Fibroblast of skin of scalp (primary cell): ENCODE data around the gene KIF7. TPM values are rescaled to one million over a fixed set of nuclear protein-coding genes. Genes with fewer than 3 reads are reported as not detected.
"Not testable (repeated sequence)": the region's sequence is repeated elsewhere in the genome, so short reads cannot be mapped to it uniquely, and the experiment has no call there.

Experiments
- DNase-seq: peaks from one replicate; pipeline ENCODE4 v3.0.0-alpha.2; 2013
- polyA plus RNA-seq, 2 experiments: library from polyadenylated mRNA; unstranded; fragments of 120-200 nt; gene quantifications; one replicate each; pipeline ENCODE4 v1.2.1, GENCODE V29; 2013; ENCODE audit not compliant: insufficient read length in 2 of 2

The KIF7 gene, protein sequence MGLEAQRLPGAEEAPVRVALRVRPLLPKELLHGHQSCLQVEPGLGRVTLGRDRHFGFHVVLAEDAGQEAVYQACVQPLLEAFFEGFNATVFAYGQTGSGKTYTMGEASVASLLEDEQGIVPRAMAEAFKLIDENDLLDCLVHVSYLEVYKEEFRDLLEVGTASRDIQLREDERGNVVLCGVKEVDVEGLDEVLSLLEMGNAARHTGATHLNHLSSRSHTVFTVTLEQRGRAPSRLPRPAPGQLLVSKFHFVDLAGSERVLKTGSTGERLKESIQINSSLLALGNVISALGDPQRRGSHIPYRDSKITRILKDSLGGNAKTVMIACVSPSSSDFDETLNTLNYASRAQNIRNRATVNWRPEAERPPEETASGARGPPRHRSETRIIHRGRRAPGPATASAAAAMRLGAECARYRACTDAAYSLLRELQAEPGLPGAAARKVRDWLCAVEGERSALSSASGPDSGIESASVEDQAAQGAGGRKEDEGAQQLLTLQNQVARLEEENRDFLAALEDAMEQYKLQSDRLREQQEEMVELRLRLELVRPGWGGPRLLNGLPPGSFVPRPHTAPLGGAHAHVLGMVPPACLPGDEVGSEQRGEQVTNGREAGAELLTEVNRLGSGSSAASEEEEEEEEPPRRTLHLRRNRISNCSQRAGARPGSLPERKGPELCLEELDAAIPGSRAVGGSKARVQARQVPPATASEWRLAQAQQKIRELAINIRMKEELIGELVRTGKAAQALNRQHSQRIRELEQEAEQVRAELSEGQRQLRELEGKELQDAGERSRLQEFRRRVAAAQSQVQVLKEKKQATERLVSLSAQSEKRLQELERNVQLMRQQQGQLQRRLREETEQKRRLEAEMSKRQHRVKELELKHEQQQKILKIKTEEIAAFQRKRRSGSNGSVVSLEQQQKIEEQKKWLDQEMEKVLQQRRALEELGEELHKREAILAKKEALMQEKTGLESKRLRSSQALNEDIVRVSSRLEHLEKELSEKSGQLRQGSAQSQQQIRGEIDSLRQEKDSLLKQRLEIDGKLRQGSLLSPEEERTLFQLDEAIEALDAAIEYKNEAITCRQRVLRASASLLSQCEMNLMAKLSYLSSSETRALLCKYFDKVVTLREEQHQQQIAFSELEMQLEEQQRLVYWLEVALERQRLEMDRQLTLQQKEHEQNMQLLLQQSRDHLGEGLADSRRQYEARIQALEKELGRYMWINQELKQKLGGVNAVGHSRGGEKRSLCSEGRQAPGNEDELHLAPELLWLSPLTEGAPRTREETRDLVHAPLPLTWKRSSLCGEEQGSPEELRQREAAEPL (N-terminal part only)
- polyA plus RNA-seq (2013, experiment 1 of 2; ENCODE audit: insufficient read length): 13.2 TPM
- 11.4 TPM for polyA plus RNA-seq (2013, experiment 2 of 2; ENCODE audit: insufficient read length)

DNA sequence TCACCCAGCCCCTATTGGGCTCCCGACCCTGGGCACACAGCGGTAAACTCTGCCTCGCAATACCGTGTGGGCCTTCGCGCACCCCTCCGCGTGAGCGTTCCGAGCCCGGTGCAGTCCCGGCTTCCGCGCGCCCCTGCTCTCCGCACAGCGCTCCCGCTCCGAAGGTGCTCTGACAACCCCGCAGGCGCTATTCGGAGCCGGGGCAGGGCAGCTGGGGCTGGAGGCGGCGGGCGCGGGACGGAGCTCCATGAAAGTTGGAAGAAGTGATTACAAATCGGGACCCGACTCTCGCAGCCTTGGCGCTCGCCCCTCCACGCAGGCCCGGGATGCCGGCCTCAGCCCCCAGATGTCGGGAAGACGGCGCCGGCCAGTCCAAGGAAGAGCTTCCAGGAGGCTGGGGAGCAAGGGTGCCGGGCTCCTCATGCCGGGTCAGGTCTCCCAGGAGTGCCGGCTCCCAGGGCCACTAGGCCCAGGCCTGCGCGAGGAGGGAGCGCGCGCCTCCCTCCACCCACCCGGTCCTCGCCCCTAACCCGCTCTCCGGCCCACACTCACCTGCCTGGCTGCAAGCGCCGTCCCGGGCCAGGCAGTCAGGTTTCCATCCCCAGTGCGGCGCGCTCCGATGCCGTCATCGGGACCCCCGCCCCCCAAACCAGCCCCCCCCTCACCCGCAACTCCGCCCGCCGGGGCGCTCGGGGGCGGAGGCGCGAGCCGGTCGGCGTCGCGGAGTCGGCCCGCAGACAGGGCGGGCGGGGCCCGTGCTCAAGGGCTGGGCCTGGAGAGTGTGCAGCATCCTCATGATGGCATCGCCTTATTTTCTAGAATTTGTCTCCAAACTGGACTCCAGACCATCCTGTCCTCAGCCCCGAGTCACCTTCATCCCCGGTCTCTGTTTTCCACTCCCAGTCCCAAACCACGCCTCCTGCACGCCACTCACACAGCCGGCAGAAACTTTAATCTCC lies at the start of gene KIF7:
KIF7 (minus strand) TSS at position 621 of the 959 bp plus-strand sequence. CDS start 2,537 bp downstream, outside the sequence.
- peak; percentile 68 for DNase-seq

DNA sequence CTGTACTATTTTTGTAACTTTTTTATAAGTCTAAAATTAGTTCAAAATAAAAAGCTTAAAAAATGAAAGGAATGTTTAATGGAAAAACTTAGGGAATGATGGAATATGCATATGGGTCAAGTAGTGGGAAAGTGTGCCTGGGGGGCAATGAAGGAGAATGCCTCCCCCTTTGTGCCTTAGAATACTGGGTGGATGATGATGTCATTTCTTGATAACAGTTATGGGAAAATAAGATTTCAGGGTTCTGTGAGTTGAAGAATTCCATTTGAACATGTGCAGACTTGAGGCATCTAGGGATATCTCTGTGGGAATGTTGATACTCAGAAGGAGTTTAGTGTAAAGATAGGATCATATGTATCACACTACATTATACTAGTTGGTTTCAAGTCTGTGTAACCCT lies 49.1 kb upstream of the KIF7 start:
- DNase-seq: peak; percentile 50

DNA sequence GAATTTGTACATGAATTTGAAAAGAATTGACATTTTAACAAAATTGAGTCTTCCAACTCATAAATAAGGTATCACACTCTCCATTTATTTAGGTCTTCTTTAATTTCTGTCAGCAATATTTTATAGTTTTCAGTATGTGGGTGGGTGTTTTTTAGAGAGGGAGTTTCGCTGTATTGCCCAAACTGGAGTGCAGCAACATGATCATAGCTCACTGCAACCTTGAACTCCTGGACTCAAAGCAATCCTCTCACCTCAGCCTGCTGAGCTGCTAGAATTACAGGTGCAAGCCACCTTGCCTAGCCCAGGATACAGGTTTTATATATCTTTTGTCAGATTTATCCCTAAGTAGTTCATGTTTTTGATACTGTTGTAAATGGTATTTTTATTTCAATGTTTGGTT lies 39.9 kb upstream of the KIF7 start:
- DNase-seq: no peak

DNA sequence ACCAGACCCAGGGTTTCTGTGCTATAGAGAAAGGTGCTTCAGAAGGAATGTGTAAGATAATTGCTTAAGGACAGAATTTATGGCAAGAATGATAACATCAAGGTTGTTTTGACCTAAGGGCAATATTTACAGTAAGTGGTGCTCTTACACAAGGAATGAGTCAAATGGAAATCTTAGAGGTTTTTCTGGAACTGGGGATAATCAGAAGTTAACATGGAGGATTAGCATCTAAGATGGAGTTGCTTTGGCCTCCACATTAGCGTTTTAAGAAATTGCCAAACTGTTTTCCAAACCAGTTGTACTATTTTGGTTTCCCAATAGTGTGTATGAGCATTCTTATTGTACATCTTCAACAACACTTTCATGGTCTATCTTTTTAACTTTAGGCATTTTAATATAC lies 38.4 kb upstream of the KIF7 start:
- DNase-seq: no peak

DNA sequence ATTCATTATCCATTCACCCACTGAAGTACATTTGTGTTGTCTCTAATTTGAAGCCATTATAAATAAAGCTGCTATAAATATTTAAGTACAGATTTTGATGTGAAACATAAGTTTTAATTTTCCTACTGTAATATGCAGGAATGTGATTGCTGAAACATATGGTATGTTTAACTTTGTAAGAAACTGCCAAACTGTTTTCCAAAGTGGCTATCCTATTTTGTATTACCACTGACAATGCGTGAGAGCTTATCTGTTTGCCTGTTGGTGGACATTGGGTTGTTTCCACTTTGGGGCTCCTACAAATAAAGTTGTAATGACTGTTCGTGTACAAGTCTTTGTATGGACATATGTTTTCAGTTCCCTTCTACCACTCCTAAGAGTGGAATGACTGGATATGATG lies 37.8 kb upstream of the KIF7 start:
- DNase-seq: no peak

DNA sequence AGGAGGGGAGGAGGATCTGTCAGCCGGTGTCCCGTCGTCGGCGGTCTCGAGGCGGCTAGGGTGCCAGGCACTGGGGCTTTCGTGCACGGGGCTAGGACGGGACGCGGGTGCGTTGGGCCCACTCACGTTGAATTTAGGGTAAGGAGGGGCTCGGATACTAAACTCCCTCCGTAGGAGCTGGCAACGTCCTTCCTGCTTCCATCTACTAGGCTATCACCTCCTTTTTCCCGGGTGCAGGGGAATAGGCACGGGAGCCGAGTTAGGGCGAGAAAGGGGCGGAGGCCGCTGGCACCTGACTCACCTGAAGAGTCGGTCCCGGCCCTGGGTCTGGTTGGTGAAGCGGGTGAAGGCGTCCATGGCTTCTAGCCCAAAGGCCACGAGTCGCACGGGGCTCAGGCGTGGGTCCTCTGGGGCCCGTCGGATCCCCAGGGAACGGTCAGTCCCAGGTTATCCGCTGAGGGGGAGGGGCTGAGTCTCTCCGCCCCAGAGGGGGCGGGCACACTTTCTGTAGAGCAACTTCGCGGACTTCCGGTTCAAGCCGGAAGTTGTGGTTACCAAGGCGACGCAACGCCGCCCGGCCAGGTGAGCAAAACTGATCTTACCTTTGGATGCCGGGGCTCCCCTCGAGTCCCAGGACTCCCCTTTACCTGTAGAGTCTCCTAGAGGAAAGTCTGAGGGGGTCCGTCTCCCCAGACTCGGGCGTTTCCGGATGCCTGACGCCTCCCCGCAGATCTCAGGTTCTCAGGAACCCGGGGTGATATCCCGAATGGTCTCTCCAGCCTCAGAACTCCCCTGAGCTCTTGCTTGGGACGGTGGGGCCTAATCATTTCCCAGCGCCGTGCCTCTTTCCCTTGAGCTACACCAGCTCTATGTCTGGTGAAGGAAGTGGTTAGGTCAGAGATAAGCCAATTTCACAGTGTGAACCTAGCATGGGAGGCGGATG lies 35.3 kb upstream of the KIF7 start, which contains the start of the genes PEX11A and WDR93:
PEX11A (minus strand) TSS at position 479 of the 943 bp plus-strand sequence; CDS start at position 357, 122 bp downstream.
WDR93 (plus strand) TSS at position 536 of the 943 bp plus-strand sequence. CDS start 10,936 bp downstream, outside the sequence.
- peak; percentile 72 for DNase-seq

DNA sequence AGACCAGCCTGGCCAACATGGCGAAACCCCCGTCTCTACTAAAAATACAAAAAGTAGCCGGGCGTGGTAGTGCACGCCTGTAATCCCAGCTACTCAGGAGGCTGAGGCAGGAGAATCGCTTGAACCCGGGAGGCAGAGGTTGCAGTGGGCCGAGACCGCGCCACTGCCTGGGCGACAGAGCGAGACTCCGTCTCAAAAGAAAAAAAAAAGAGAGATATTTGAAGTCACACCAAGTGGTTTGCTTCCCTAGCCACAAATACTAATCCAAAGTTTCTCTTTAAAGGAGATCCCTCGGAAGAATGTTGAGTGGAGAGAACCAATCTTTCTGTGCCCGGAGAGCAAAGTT lies 34.6 kb upstream of the KIF7 start:
- not testable (repeated sequence) for DNase-seq

DNA sequence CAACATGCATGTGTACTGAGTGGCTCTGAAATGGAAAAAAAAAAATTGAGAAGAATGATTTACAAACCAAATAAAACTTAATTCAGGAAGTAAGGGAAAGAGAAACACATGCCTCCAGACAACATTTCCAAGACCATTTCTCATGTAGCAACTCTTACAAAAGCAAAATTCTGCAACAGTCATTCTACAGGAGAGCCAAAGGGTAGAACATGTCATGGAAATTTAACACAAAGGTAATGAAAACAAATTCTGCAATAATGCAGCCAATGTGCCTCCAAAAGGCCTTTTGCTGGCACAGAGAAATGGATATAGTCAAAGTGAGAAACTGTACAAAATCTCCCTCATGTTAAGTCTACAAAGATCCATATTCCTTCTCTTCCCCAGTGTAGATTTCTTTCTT lies 31.3 kb upstream of the KIF7 start:
- DNase-seq: no peak

DNA sequence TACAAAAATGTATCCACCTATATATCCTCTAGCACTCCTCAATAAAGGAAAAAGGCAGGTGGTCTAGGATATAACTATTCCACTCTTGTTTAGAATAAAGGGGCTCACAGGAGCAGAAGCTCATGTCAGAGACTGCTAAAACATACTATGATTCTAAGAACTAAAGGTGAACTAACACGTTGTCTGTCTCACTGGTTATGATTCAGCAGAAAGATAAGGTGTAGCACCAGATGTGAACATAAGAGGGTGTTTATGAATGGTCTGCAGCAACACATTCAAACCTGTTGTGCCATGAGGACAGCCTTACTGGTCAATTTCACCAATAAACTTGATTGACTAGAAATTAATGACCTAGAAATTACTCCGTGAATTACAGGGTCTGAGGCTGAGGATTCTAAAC lies 30.7 kb upstream of the KIF7 start:
- no peak for DNase-seq

DNA sequence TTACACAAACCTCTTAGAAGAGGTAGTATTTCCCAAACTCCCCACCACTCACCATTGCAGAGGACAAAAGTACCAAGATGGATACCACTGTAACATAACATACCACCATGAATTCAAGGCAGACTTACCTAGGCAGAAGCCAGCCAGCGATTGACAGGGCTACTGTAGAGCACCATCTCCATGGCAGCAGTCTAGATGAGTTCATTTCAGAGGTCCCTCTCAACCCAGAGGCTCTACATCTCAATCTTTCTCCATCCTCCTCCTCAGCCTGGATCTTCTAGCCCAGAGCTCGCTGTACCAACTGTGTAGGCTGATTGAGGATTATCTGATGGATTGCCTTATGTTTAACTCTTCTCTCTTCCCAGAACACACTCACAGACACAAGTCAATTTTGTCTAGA lies 25.9 kb upstream of the KIF7 start:
- no peak for DNase-seq

DNA sequence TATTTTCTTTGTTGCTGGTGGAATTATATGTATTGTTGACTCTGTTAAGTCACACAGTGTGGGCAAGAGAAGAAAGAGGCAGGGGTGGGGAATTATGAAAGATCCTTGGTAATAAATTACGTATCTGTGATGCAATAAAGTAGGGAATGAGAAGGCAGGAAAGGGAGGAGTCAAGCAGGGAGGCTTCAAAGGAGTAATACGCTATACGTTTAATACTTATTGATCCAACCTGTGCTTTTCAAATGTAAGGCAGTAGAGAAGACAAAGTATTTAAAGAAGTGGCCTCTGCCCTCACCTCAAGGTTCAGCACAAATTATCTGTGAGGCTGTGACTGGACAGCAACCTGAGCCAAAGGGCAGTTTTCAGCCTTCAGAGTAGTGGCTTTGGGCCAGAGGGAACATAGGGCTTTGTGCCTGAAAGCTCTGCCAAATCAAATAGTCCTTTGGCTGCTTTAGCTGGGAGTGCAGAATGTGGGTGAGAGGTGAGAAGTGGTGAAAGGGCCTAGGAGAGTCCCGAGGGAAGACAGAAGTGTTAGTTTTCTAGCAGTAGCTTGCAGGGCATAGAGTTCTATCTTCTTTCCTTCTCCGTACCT lies 25.1 kb upstream of the KIF7 start:
- DNase-seq: no peak

DNA sequence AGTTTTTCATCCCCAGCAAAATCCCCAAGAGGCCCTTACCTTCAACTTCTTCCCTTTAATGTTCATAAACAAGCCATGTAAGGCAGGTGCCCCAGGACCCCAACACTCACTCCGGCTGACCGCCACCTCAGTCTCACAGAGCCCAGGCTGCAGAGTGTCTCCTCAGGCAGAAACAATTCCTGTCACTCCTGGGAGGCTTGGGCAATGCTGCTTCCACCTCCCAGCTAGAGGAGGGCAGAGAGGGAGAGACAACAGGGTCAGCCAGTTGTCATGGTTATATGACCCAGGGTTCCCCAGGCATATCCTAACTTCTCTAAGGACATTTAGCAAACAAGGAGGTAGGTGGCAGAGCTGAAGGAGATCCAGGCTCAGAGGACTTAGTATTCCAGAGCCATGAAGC lies 23.9 kb upstream of the KIF7 start, which contains the start of gene PLIN1:
PLIN1 (minus strand) TSS at position 156 of the 400 bp plus-strand sequence. CDS start 1,878 bp downstream, outside the sequence.
- no peak for DNase-seq

DNA sequence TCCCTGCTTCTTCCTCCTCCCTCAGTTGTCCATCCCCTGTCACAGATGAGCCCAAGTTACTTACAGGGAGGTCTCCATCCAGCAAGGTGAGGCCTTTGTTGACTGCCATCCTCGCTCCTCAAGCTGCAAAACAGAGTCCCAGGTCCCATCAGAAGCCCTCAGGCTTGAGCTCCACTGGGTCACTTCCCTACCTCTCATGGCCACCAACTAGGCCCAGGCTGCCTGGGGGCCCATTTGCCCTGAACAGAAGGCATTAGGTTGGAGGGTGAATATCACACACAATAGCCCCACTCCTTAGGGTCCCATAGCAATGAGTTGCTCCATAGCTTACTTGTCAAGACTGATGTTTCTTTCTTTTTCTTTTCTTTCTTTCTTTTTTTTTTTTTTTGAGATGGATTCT lies 22.1 kb upstream of the KIF7 start:
- no peak for DNase-seq

DNA sequence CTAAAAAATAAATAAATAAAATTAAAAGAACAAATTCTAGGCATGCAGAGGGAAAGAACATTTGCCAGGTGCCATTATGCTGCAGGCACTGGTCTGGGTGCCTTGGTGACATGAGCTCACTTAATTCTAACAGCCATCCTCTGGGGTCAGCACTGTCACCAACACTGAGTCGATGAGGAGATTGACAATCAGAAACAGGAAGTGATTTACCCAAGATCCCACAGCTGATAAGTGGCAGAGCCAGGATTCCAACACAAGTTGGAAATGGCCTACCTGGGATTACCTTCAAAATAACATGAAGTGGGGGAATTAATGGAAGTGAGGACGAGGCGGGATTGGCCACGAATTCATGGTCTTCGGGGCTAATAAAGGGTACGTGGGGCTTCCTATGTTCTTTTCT lies 20.3 kb upstream of the KIF7 start:
- DNase-seq: no peak

DNA sequence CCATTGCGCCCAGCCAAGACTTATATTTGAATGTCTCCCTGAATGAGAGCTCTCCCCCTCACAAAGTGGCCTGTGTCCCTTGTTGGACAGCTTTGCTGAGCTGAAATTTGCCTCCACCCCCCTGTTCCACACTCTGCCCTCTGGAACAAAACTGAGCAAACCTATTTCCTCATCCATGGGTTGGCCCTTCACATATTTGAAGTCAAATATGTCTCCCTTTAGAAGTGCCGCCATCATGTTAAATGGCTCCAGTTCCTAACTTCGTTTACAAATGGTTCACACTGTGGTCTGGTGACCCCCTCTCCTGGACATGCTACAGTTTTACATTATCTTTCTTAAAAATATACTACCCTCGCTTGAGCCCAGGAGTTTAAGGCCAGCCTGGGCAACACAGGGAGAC lies 19.3 kb upstream of the KIF7 start:
- DNase-seq: no peak

DNA sequence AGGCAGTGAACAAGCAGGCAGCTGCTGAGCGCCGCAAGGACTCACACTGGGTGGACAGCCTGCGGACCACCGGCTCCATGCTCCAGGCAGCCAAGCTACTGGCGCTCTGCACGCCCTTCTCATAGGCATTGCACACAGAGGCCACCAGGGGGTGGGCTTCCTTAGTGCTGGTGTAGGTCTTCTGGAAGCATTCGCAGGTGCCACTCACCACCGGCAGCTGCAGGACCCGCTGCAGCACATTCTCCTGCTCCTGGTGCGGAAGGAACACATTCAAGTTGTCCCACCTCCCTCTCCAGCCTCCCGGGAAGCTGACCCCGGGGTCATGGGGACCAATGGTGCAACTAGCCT lies 17.9 kb upstream of the KIF7 start:
- no peak for DNase-seq

DNA sequence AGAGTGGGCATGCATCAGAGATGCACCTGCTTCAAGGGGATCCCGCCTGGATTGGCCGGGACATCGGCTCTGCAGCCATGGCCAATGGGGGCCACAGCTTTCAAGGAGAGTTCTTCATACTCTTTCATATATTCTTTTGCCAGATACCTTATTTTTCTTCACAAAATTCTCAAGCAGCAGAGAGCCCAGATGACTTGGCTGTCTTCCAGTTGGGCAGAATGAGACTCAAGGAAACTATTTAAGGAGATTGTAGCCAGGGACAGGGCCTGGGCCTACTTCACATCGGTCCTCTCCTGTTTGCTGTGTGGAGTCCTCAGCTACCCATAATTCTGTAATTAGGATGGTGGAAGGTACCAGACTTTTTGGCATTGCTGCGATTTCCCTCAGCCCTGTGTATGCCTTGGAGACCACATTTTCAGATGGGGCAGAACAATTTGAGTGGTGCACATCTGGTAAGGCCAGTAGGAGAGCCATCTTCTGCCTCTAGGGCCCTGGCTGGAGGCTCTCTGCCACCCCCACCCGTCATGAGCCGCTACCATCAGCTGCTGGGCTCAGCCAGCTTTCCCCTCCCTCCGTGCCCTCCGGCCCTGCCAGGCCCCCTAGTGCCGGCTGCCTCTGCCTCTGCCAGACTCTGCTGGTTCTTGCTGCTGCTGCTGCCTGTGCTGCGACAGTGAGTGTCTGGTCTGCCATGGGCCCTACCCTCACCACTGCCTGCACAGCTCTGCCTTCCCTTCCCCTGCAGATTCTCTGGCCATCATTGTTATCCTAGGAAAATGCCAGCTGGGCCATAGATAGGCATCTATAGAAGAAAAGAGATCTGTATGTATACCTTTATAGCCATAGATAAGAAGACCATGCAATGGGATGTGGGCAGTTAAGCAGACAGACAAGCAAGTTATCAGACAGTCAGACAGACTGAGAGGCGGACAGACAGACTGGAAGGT lies 17.2 kb upstream of the KIF7 start:
- DNase-seq: peak; percentile 51

DNA sequence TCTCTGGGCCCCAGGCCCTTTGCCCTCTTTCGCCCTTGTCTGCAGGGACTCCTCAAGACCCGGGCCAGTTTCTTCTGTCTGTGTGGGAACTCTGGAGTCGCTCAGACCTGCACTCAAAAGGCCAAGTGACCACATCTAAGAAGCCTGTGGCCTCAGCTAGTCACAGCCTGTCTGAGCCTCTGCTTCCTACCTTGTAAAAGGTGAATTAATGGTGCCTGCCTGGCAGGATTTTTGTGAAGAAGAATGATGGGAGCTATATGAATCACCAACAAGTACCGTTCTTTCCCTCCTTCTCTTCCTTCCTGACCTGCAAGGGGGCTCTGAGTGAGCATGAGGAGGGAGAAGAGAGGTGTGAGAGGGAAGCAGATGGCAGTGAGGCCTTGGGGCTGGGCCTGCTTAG lies 16.4 kb upstream of the KIF7 start:
- DNase-seq: no peak
